ENCODE measurements around the gene CEP57L1. TPM values are rescaled to one million over a fixed set of nuclear protein-coding genes. Genes with fewer than 3 reads are reported as not detected.

CEP57L1 gene
- total RNA-seq (2021; ENCODE audit: unreplicated experiment) (20.7 TPM), Bru-seq, nascent RNA (percentile 64 among the genes with signal in this experiment), BruChase-seq, experiment 1, labeled RNA remaining after a 6-hour chase (percentile 63 among the genes with signal in this experiment), BruChase-seq, experiment 2, labeled RNA remaining after a 2-hour chase (percentile 63 among the genes with signal in this experiment)
- polyA plus RNA-seq (2012): 8.9 and 13.9 TPM in 2 replicates
- long read RNA-seq, partial matches to known transcripts: 6 of 34 reads
- long read RNA-seq, other reads (novel, unspliced or antisense): 23 of 34 reads

- DNase-seq (ENCODE audit: low read depth, low spot score) (peak; percentile 94), ATAC-seq (peak; percentile 70)
- ChIA-PET RAD21 (ENCODE audit: low non-redundant PET in 1 of 2, low total read pairs in 2 of 2, uncharacterized antibody in 2 of 2, unreplicated experiment in 2 of 2) (no interaction called here), POLR2A (interaction anchor here (1.0 to 1.6 kb wide), 3 partner anchors 11 to 535 kb away, joined by 3 to 6 read pairs (median 5); partner anchors contain the start of genes CD164 and FOXO3), CTCF (interaction anchor here (1.2 to 1.6 kb wide), 4 partner anchors 20 to 536 kb away, joined by 3 to 7 read pairs (median 3); no protein-coding TSS in a partner anchor)
- Histone ChIP-seq H4K20me1 (ENCODE audit: insufficient read depth) (no peaks in the 10 kb centered on the region), H3K9me3 (ENCODE audit: control insufficient read depth in 1 of 2, insufficient read depth in 1 of 2, low read depth in 1 of 2, low read length in 2 of 2) (no peaks in the 10 kb centered on the region), H3K4me2 (ENCODE audit: low read length) (peak within 1 kb of the TSS; percentile 85), H3K36me3 (ENCODE audit: control insufficient read depth in 1 of 2, insufficient read depth in 2 of 2, low read length in 2 of 2) (no peaks in the 10 kb centered on the region), H3K27me3 (ENCODE audit: insufficient read depth, low read length) (no peaks in the 10 kb centered on the region), H2AFZ (ENCODE audit: low read depth, low read length, poor library complexity, severe bottlenecking) (peak within 1 kb of the TSS; percentile 98), H3K79me2 (ENCODE audit: insufficient read depth, low read length) (peaks cover 27% of the 10 kb centered on the region), H3K4me1 (ENCODE audit: control insufficient read depth in 1 of 2, insufficient read depth in 2 of 2, low read length in 2 of 2) (peaks cover 2 to 19% of the 10 kb centered on the region in 2 experiments; a peak in 3 of 4 replicates), H3K27ac (ENCODE audit: low read depth, low read length) (peak within 1 kb of the TSS; percentile 63), H3K9ac (ENCODE audit: low read length) (peak within 1 kb of the TSS; percentile 87), H3K4me3 (replicated peaks in 1 of 2; ENCODE audit: low read depth in 1 of 2, low read length in 2 of 2) (peak within 1 kb of the TSS; percentile 73 to 87), H3K9me2 (ENCODE audit: insufficient read depth) (no peaks in the 10 kb centered on the region)
- intact Hi-C loops (cut with micrococcal nuclease): loop anchor here (2.0 kb wide), 1 partner anchor 288 kb away; the partner anchor contains the start of gene CD164
- no TSS peak for BruUV-seq (replicated peaks)
- TF ChIP-seq ZBTB33 (IDR thresholded peaks at IDR 0.05; ENCODE audit: extremely low read depth, insufficient replicate concordance, low read length): no peak
- TF ChIP-seq YY1 (IDR thresholded peaks at IDR 0.05; ENCODE audit: extremely low read depth, insufficient replicate concordance, low read depth, low read length): peak; percentile 3
- TF ChIP-seq FOSL1 (IDR thresholded peaks at IDR 0.05; ENCODE audit: low read depth): no peak
- TF ChIP-seq ELF1 (IDR thresholded peaks at IDR 0.05; ENCODE audit: borderline replicate concordance, low read depth): no peak; the same call in 1 of the 2 replicates
- TF ChIP-seq EGR1 (IDR thresholded peaks at IDR 0.05; ENCODE audit: low read depth): 0 out of 2 replicates have a peak, but pooled peaks have one; percentile 2
- peak; percentile 89 for TF ChIP-seq POLR2AphosphoS5 (IDR thresholded peaks at IDR 0.05; ENCODE audit: low read depth, low read length)
- TF ChIP-seq CBX3 (IDR thresholded peaks at IDR 0.05; ENCODE audit: low read depth): 0 out of 2 replicates have a peak, but pooled peaks have one; percentile 60
- TF ChIP-seq EZH2phosphoT487 (IDR thresholded peaks at IDR 0.05; ENCODE audit: borderline replicate concordance): no peak
- TF ChIP-seq SRF (IDR thresholded peaks at IDR 0.05; ENCODE audit: low read depth): peak; percentile 87
- 0 out of 2 replicates have a peak, but pooled peaks have one; percentile 30 for TF ChIP-seq SIN3A (IDR thresholded peaks at IDR 0.05; ENCODE audit: low read depth)
- peak; percentile 61 for TF ChIP-seq ZFX (IDR thresholded peaks at IDR 0.05)
- no peak for TF ChIP-seq EZH2 (IDR thresholded peaks at IDR 0.05)
- TF ChIP-seq, protein P1, sequence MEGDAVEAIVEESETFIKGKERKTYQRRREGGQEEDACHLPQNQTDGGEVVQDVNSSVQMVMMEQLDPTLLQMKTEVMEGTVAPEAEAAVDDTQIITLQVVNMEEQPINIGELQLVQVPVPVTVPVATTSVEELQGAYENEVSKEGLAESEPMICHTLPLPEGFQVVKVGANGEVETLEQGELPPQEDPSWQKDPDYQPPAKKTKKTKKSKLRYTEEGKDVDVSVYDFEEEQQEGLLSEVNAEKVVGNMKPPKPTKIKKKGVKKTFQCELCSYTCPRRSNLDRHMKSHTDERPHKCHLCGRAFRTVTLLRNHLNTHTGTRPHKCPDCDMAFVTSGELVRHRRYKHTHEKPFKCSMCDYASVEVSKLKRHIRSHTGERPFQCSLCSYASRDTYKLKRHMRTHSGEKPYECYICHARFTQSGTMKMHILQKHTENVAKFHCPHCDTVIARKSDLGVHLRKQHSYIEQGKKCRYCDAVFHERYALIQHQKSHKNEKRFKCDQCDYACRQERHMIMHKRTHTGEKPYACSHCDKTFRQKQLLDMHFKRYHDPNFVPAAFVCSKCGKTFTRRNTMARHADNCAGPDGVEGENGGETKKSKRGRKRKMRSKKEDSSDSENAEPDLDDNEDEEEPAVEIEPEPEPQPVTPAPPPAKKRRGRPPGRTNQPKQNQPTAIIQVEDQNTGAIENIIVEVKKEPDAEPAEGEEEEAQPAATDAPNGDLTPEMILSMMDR (IDR thresholded peaks at IDR 0.05 in 2 of 3, conservative IDR thresholded peaks at IDR 0.05 in 1 of 3; ENCODE audit: borderline replicate concordance in 1 of 3, insufficient read depth in 1 of 3, low read depth in 2 of 3, low read length in 2 of 3): no peak
- peak; percentile 23 for TF ChIP-seq TCF7L2 (IDR thresholded peaks at IDR 0.05; ENCODE audit: borderline replicate concordance, extremely low read depth, insufficient read depth, insufficient read length)
- peak; percentile 43; the same call in 1 of the 2 replicates for TF ChIP-seq MAX (IDR thresholded peaks at IDR 0.05)
- peak; percentile 35 for TF ChIP-seq SP1 (IDR thresholded peaks at IDR 0.05; ENCODE audit: low read depth)
- no peak for TF ChIP-seq RAD21 (IDR thresholded peaks at IDR 0.05; ENCODE audit: low read depth)
These were observed at the start of gene CEP57L1 for GRCh38 chr6:109095036-109095834. TSS of gene CEP57L1 (plus strand) at chr6:109095507. CDS start at chr6:109145222, 49,715 bp downstream.

All from HCT116 (cell line).